HG03045 (cell line): ENCODE data around the gene HDDC3.

Experiments
- ATAC-seq: cut with Tn5 transposase; IDR thresholded peaks from one replicate; pipeline ENCODE4 v1.9.1; 2021; ENCODE audit warnings: mild to moderate bottlenecking, moderate library complexity; ENCODE audit not compliant: unreplicated experiment

HDDC3 gene, protein sequence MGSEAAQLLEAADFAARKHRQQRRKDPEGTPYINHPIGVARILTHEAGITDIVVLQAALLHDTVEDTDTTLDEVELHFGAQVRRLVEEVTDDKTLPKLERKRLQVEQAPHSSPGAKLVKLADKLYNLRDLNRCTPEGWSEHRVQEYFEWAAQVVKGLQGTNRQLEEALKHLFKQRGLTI

DNA sequence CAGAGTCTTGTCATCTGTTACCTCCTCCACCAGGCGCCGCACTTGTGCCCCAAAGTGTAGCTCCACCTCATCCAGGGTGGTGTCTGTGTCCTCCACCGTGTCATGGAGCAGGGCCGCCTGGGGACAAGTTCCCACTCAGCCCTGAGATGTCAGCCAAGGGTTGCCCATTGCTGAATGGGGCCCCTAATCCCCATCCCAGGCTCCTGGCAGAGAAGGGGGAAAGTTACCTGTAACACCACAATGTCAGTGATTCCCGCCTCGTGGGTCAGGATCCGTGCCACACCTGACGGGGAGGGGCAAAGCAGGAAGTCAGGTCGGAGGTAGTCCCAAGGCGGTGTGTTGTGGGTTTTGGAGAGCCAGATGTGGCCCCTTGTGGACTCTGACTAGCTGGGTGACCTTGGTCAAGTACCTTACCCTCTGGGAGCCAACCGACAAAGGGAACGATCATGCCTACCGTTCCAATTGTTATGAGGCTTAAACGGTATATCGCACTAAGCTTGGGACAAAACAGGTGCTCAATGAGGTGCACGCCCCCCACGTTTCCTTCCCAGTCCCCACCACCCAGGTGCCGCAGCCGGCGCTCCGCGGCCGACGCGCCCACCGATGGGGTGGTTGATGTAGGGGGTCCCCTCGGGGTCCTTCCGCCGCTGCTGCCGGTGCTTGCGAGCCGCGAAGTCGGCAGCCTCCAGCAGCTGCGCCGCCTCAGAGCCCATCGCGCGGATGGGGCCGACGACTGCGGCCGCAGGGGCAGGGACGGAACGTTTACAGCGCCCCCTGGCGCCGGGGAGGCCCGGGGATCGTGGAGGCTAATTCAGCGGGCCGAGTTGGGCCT lies at the start of gene HDDC3:
HDDC3 (minus strand) TSS at position 722 of the 832 bp plus-strand sequence; CDS start at position 713, 9 bp downstream.
- peak; percentile 49 for ATAC-seq

DNA sequence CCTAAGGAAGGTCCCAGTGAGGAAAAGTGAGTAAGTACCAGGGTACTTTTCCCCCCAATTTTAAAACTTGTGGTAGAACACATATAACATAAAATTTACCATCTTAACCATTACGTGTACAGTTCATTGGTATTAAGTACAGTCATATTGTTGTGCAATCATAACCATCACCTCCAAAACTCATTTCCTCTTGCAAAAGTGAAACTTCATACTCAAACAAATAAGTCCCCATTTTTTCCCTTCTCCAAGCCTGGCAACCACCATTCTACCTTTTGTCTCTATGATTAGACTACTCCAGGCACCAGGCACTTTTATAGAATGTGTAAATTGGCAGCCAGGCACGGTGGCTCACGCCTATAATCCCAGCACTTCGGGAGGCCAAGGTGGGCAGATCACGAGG lies 49.8 kb upstream of the HDDC3 start:
- ATAC-seq, result no peak

DNA sequence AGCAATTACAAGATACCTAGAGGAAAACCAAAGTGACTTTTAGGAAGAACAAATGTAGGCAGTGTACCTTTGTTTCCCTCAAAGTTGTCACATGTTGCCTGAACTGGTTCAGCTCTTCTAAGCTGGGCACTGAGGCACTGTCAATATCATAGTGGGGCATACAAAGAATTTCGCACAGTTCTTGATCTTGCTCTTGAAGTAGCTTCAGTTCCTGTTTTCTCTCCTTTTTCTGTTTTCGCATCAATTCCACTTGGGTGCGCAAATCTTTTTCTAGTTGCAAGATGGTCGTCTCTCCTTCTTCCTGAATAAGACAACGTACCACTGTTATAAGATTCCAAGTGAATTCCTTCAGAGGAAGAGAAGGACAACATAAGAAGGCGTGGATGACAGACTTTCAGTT lies 49.3 kb upstream of the HDDC3 start:
- peak; percentile 47 for ATAC-seq

DNA sequence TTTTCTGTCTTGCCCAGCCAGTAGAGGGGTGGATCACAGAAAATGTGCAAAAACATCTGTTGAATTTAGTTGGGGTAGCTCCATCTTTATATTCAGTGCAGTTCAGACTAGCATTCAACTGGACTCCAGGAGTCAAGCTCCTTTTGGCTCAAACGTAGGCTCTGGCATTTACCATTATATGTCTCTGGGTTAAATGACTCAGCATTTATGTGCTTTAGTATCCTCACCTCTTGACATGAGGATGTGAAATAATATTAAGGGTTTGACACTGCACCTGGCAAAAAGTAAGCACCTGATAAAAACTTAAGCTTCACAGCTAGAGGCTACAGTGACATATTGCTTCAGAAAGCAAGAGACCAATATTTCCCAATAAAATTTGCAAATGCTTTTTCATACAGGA lies 47.2 kb upstream of the HDDC3 start:
- no peak for ATAC-seq

DNA sequence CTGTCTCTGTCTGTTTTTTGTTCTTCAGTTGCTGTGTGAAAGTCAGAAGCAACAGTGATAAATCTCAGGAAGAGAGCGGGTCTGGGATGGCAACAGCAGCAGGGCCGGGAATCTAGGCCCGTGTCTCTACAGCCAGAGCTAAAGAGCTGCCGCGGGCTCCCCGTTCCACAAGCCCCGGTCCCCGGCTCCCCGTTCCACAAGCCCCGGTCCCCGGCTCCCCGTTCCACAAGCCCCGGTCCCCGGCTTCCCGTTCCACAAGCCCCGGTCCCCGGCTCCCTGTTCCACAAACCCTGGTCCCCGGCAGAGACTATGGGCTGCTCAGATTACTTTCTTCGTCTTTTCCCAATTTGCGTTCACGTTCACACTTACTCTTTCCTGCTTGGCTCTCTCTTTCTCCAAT lies 41.9 kb upstream of the HDDC3 start:
- no peak for ATAC-seq

DNA sequence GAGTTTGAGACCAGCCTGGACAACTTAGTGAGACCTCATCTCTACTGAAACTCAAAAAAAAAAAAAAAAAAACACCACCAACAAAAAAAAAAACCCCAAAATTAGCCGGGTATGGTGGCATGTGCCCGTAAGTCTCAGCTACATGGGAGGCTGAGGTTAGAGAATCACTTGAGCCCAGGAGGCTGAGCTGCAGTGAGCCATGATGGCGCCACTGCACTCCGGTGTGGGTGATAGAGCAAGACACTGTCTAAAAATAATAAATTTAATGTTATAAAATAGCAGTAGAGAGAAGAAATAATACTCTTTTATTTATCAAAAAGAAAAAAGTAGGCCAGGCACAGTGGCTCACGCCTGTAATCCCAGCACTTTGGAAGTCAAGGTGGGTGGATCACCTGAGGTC lies 39.8 kb upstream of the HDDC3 start:
- no peak for ATAC-seq

DNA sequence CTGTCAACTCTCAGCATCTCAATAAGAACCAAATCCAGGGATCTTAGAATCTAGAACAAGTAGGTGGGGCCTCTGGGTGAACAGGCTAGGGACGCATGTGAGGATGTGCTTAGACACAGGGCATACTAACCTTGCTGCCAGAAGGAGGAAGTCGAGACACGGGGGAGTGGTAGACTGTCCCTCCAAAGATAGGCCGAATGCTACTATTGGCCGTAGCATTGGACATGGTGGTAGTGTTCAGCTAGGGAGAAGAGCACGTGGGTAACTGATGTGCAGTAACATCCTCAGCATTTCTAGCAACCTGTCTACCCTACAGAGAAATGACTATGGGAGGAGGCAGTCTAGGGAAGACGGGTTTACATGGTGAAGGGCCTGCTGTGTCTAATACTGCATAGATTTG lies 37.9 kb upstream of the HDDC3 start:
- ATAC-seq, result no peak

DNA sequence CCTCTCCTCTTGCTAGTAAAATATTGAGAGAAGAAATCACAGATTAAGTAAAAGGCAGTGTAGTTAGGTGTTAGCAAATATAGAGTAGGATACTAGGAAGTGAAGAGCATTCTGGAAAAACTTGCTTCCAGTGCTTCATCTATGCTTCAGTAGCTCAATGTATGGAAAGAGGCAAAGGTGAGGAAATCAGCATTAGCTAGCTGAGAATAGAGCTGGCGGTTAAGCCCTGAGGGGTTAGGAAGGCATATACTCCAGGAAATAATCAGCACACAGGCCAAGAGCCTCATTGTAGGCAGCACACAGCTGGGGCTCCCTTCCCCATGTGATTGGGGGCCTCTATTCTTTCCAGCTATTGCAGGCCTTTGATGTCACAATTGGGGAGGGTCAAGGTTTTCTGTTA lies 36.1 kb upstream of the HDDC3 start:
- ATAC-seq, result no peak

DNA sequence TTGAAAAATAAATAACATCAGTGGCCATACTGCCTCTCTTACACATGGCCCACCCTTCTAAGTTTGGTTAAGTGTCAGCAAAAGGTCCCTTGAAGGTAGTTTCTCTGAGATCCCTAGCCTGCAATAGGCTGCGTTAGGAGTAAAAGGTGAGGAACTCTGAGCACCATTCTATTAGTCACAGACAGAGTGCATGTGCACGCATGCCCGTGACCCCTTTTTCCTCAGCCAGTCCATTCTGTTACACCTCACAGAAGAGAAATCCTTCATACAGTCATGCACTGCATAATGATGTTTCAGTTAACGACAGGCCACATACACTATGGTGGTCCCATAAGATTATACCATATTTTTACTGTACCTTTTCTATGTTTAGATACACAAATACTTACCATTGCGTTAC lies 34.9 kb upstream of the HDDC3 start:
- no peak for ATAC-seq

DNA sequence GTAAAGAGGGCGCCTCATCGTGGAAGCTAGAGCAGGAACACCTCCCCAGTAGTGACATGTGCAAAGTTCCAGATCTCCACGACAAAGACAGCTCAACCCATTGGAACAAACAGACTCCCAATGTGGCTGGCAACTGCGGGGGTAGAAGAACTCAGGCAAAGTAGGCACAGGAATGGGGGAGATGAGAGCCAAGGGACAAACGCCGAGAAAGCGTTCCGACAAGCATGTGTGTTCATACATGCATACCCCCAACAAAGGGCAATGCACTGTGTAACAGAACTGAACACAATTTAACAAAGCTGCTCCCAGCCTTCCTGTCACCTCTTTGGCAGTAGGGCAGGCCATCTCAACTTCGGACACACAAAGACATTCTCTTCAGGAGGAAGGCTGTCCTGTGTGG lies 33.9 kb upstream of the HDDC3 start:
- no peak for ATAC-seq

DNA sequence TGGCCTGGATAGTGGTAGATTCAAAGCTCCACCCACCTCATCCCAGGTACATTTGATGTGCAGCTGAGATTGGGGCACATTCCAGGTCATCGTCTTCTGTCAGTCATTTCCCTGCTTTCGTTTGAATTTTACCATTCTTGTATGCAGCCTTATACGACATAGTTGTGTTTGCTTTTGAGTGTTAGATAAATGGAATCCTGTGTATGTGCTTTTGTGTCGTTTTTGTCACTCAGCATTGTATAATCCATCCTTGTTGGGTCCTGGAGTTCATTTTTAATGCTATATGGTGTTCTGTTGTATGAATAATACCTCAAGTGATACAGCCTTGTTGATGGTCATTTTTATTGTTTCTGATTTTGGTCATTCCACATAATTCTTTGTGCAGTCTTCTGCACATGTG lies 29.7 kb upstream of the HDDC3 start:
- no peak for ATAC-seq

DNA sequence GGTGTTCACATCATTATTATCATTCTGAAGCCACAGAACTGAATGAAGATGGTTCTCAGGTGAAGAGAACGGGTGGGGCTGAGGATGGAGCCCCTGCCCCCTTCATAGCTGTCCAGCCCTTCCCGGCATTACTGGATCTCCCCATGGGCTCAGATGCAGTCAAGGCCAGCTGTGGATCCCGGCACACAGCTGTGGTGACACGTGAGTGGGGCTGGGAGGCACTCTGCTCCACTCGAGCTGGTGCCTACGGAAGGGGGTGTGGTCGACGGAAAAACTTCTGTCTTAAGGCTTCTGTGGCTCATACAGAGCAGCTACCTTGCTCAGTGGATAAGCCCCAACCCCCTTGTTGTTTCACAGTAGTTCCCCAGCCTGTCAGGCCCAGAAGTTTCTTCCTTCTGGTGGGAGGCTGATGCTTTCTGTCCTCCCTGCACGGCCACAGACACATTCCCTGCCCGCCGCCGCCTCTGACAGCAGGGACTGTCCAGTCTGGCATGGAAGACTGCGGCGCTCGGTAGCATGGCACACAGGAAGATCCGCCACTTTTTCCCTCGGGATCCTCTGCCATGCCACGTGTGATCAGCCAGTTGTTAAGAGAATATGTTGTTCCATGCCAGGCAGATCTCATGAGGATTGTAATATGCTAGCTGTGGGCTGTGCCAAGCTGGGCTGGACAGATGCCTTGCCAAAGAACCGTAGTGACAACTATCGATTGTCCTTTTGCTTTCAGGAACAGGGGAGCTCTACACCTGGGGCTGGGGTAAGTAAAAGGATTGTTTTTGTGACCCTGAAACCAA lies 28.1 kb upstream of the HDDC3 start:
- no peak for ATAC-seq

DNA sequence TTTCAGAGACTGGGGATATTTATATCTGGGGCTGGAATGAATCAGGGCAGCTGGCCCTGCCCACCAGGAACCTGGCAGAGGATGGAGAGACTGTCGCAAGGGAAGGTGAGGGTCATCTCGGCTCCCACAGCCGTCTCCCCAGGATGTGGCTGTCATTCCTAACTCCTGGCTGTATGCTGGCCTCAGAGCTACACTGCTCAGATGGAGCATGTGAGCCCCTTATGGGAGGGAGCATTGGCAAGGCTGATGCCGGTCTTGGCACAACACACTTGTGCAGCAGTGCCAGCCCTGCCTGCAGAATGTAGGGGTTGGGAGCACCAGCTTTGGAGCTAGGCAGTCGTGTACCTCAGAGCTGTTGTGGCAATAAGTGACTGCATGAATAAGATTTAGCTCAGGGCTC lies 27.5 kb upstream of the HDDC3 start:
- ATAC-seq, result no peak

DNA sequence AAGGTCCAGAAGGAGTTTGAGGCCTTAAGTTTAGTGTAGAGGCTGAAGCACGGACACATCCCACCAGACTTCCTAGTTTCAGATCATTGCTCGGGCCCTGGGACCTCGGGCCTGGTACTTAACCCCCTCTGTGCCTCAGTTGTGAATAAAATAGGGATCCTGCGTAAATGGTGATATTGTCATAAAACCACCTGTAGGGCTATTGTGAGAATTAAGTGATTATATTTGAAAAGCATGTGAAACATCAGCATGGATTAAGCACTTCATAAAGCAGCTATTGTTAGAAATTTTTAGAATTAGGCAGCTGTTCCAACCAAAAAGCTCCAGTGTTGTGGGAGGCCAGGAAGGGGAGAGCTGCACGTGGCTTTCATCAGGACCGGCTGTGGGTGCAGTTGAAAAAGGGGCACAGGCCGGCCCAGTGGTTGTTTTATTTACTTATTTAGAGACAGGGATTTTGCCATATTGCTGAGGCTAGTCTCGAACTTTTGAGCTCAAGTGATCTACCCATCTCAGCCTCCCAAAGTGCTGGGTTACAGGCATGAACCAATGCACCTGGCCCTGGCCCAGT lies 26.8 kb upstream of the HDDC3 start:
- no peak for ATAC-seq

DNA sequence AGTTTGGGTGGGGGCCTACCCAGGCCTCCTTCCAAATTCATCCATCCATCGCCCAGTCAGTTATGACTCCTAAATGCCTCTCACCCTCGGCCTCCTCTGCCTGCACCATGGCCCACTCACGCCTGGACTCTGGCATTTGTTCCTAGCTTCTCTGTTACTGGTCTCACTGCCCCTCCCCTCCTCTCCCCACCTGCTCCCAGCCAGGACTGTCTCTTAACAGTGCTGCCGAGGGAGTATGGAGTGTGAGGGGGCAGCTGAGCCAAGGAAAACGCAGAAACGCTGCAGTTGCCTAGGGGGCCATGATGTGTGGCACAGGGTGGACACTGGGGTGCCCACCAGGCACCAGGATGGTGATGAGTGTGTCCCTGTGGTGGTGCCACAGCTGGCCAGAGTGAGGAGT lies 25.4 kb upstream of the HDDC3 start:
- no peak for ATAC-seq

DNA sequence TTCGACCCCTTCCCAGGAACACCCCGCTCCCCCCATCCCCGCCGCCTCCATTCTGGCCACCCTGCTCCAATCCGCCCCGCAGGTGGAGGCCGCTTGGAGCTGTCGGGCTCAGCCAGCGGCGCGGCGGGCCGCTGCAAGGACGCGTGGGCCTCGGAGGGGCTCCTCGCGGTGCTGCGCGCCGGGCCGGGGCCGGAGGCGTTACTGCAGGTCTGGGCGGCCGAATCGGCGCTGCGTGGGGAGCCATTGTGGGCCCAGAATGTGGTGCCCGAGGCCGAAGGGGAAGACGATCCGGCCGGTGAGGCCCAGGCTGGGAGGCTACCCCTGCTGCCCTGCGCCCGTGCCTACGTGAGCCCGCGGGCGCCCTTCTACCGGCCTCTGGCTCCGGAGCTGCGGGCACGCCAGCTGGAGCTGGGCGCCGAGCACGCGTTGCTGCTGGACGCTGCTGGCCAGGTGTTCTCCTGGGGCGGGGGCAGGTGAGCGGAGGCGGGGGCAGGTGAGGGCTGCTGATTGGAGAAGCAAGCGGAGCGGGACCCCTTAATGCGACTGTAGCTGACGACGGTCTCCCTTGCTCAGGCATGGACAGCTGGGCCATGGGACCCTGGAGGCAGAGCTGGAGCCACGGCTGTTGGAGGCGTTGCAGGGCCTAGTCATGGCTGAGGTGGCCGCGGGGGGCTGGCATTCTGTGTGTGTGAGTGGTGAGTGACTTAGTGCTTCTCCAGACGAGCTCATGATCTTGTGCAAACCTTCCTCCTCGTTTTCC lies 24.9 kb upstream of the HDDC3 start:
- no peak for ATAC-seq

DNA sequence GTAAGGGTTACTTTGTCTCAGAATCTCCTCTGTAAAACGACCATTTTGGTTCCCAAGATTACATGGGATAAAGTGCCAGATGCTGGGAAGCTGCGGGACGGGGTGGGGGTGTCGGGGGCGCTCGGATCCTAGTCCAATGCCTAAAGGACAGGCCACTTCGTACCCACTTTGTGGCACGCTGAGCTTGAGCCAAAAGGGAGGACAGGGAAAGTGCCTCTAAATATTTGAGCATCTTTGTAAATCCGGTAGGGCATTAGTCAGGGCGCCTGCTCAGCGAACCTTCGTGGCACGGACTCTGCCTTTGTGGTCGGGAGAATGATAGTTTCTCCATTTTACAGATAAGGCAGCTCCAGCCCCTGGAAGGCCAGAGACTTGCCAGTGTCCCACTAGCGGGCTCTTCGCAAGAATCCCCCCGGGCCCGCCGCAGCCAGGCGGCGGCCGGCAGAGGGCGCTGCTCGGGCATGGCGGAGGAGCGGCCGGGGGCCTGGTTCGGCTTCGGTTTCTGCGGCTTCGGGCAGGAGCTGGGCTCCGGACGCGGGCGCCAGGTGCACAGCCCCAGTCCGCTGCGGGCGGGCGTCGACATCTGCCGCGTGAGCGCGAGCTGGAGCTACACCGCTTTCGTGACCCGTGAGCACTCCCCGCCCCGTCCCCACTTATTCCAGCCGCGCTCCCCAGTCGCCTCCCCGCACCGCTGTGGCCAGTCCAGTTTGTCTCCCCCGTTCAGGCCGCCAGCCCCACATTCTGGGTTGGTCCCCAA lies 24.1 kb upstream of the HDDC3 start:
- ATAC-seq, result no peak

DNA sequence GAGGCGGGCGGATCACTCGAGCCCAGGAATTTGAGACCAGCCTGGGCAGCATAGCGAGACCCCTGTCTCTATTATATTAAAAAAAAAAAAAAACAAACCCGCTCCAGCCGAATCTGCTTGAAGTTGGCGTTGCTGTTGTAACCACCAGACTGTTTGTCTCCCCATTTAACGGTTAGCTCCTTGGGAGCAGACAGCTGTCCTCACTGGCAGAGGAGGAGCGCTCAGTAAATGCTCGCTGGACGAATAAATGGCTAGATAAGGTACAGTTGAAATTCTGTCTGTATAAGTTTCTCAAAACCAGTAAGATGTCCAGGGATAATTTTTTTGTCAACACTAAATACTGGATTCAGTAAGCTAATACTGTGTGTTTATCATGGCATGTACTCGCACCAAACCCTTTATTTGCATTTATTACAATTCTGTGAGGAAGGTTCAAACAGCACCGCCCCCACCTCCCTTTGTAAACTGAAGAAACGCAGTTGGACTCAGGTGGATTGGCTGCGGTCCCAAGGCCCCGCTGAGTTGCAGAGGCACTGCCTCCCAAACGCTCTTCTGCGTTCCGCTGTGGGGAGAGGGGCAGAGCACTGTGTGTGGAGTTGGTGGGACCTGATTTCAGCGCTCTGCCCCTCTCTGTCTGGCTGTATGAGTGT lies 23.4 kb upstream of the HDDC3 start:
- no peak for ATAC-seq
